HCT116 (cell line): ENCODE results near the gene CLK1. TPM values are rescaled to one million over a fixed set of nuclear protein-coding genes. Genes with fewer than 3 reads are reported as not detected.

Source experiments
- ATAC-seq: fragments of 200-7000 bp; cut with Tn5 transposase; 2 replicates; pipeline ENCODE4 v1.9.1; 2020; ENCODE audit warnings: mild to moderate bottlenecking, moderate library complexity
- BruUV-seq: library from RNA; stranded (reverse); fragments of 400-500 nt; replicated peaks from 2 replicates; lab custom pipeline; 2021; lab: Mats Ljungman, UMichigan
- CTCF ChIA-PET: fragments of 300-600 bp; sonication (Branson Sonifier 250); formaldehyde crosslinking; loops from one replicate; lab custom pipeline; 2021; ENCODE audit warnings: antibody characterized with exemption; lab: Charles Lee
- POLR2A ChIA-PET: fragments of 300-600, 350-600 bp; sonication (Branson Sonifier 250); formaldehyde crosslinking; loops from one replicate; lab custom pipeline; 2021; ENCODE audit warnings: antibody characterized with exemption; lab: Charles Lee
- RAD21 ChIA-PET, 2 experiments: fragments of 300-600 bp; sonication (Branson Sonifier 250); formaldehyde crosslinking; loops; one replicate each; lab custom pipeline; 2023; ENCODE audit warnings: low total read pairs in 2 of 2; ENCODE audit not compliant: uncharacterized antibody in 2 of 2, unreplicated experiment in 2 of 2, low non-redundant PET in 1 of 2; lab: Charles Lee
- DNase-seq: peaks from one replicate; pipeline ENCODE4 v3.0.0-alpha.2; 2010; ENCODE audit warnings: low read depth, low spot score
- H2AFZ ChIP-seq: fragments of 200-600 bp; shearing (Covaris generic), sonication (generic); 2 replicates; pipeline ENCODE4 v1.6.1; 2017; ENCODE audit warnings: low read depth, mixed run types, mixed read lengths, antibody characterized with exemption, low read length; ENCODE audit not compliant: poor library complexity, severe bottlenecking
- H3K27ac ChIP-seq: 2 replicates; pipeline ENCODE4 v1.5.1; 2012; ENCODE audit warnings: low read depth, low read length
- H3K27me3 ChIP-seq: fragments of 200-600 bp; sonication (generic); 2 replicates; pipeline ENCODE4 v1.6.1; 2016; ENCODE audit warnings: mixed run types, low read length, mixed read lengths; ENCODE audit not compliant: insufficient read depth
- H3K36me3 ChIP-seq, 2 experiments: fragments of 200-500 bp in 1 of 2; fragments of 200-600 bp in 1 of 2; sonication (Bioruptor generic) in 1 of 2; sonication (generic) in 1 of 2; 2 replicates each; pipeline versions ENCODE4 v1.5.1 to v1.6.1; 2014 to 2016; ENCODE audit warnings: low read length in 2 of 2, inconsistent platforms in 1 of 2, mixed read lengths in 1 of 2, mixed run types in 1 of 2; ENCODE audit not compliant: insufficient read depth in 2 of 2, control insufficient read depth in 1 of 2
- H3K4me1 ChIP-seq, 2 experiments: fragments of 200-600 bp in 1 of 2; sonication (generic) in 1 of 2; 2 replicates each; pipeline versions ENCODE4 v1.5.1 to v1.6.1; 2012 to 2017; ENCODE audit warnings: low read length in 2 of 2, inconsistent platforms in 1 of 2, mild to moderate bottlenecking in 1 of 2, mixed read lengths in 1 of 2, mixed run types in 1 of 2, moderate library complexity in 1 of 2; ENCODE audit not compliant: insufficient read depth in 2 of 2, control insufficient read depth in 1 of 2
- H3K4me2 ChIP-seq: fragments of 200-600 bp; sonication (generic); 2 replicates; pipeline ENCODE4 v1.6.1; 2017; ENCODE audit warnings: mixed run types, low read length, mixed read lengths
- H3K4me3 ChIP-seq, 2 experiments: fragments of 200-600 bp in 1 of 2; sonication (generic) in 1 of 2; replicated peaks in 1 of 2; 2 replicates each; pipeline ENCODE4 v1.5.1; 2011 to 2016; ENCODE audit warnings: low read length in 2 of 2, control low read depth in 1 of 2, low read depth in 1 of 2, mild to moderate bottlenecking in 1 of 2, mixed read lengths in 1 of 2, mixed run types in 1 of 2
- H3K79me2 ChIP-seq: fragments of 200-600 bp; sonication (generic); 2 replicates; pipeline ENCODE4 v1.6.1; 2017; ENCODE audit warnings: mild to moderate bottlenecking, mixed run types, low read length, moderate library complexity, mixed read lengths; ENCODE audit not compliant: insufficient read depth
- H3K9ac ChIP-seq: fragments of 200-600 bp; sonication (generic); 2 replicates; pipeline ENCODE4 v1.6.1; 2016; ENCODE audit warnings: low read length, mixed read lengths
- H3K9me2 ChIP-seq: fragments of 200-600 bp; sonication (generic), shearing (Covaris generic); 2 replicates; pipeline ENCODE4 v1.6.1; 2017; ENCODE audit warnings: mixed run types, mild to moderate bottlenecking, moderate library complexity; ENCODE audit not compliant: insufficient read depth
- H3K9me3 ChIP-seq, 2 experiments: fragments of 200-500 bp in 1 of 2; fragments of 200-600 bp in 1 of 2; sonication (Bioruptor generic) in 1 of 2; sonication (generic) in 1 of 2; 2 replicates each; pipeline ENCODE4 v1.6.1; 2014 to 2017; ENCODE audit warnings: low read length in 2 of 2, mixed read lengths in 2 of 2, inconsistent platforms in 1 of 2, low read depth in 1 of 2, mild to moderate bottlenecking in 1 of 2, mixed run types in 1 of 2, moderate library complexity in 1 of 2; ENCODE audit not compliant: control insufficient read depth in 1 of 2, insufficient read depth in 1 of 2
- H4K20me1 ChIP-seq: fragments of 200-600 bp; sonication (generic), shearing (Covaris generic); 2 replicates; pipeline ENCODE4 v1.6.1; 2017; ENCODE audit warnings: mixed run types, mild to moderate bottlenecking, moderate library complexity; ENCODE audit not compliant: insufficient read depth
- CBX3 ChIP-seq: IDR thresholded peaks from 2 replicates; pipeline ENCODE4 v1.6.1; 2012; ENCODE audit warnings: low read depth
- CEBPB ChIP-seq: IDR thresholded peaks from 2 replicates; pipeline ENCODE4 v1.6.1; 2012; ENCODE audit warnings: low read depth
- CTCF ChIP-seq, 3 experiments: fragments of 200-600 bp in 1 of 3; sonication (generic) in 1 of 3; IDR thresholded peaks in 2 of 3; conservative IDR thresholded peaks in 1 of 3; 2 replicates each; pipeline ENCODE4 v1.5.1; 2012 to 2017; ENCODE audit warnings: low read depth in 2 of 3, low read length in 2 of 3, antibody characterized with exemption in 1 of 3, borderline replicate concordance in 1 of 3, control low read depth in 1 of 3, mild to moderate bottlenecking in 1 of 3, mixed read lengths in 1 of 3, mixed run types in 1 of 3, moderate library complexity in 1 of 3; ENCODE audit not compliant: insufficient read depth in 1 of 3
- EGR1 ChIP-seq: IDR thresholded peaks from 2 replicates; pipeline ENCODE4 v1.6.1; 2012; ENCODE audit warnings: low read depth
- ELF1 ChIP-seq: IDR thresholded peaks from 2 replicates; pipeline ENCODE4 v1.6.1; 2012; ENCODE audit warnings: low read depth, borderline replicate concordance
- FOSL1 ChIP-seq: IDR thresholded peaks from 2 replicates; pipeline ENCODE4 v1.6.1; 2012; ENCODE audit warnings: low read depth
- MAX ChIP-seq: IDR thresholded peaks from 2 replicates; pipeline ENCODE4 v1.6.1; 2012
- POLR2AphosphoS5 ChIP-seq: IDR thresholded peaks from 2 replicates; pipeline ENCODE4 v1.6.1; 2011; ENCODE audit warnings: mild to moderate bottlenecking, low read depth, low read length, moderate library complexity
- RAD21 ChIP-seq: IDR thresholded peaks from 2 replicates; pipeline ENCODE4 v1.6.1; 2012; ENCODE audit warnings: low read depth, mild to moderate bottlenecking
- REST ChIP-seq: IDR thresholded peaks from 2 replicates; pipeline ENCODE4 v1.6.1; 2012; ENCODE audit warnings: low read depth
- SIN3A ChIP-seq: IDR thresholded peaks from 2 replicates; pipeline ENCODE4 v1.6.1; 2012; ENCODE audit warnings: low read depth
- ZBTB33 ChIP-seq: IDR thresholded peaks from 2 replicates; pipeline ENCODE4 v1.6.1; 2011; ENCODE audit warnings: mild to moderate bottlenecking, low read length, moderate library complexity; ENCODE audit not compliant: insufficient replicate concordance; ENCODE audit errors: extremely low read depth
- ZFX ChIP-seq: fragments of 450-650 bp; IDR thresholded peaks from 2 replicates; pipeline ENCODE4 v1.6.1; 2017
- ZNF274 ChIP-seq: fragments of 200-500 bp; sonication (Bioruptor generic); IDR thresholded peaks from 2 replicates; pipeline ENCODE4 v1.6.1; 2014; ENCODE audit warnings: mild to moderate bottlenecking, low read depth, low read length, inconsistent platforms
- intact Hi-C: fragments of 100-400 bp; cut with micrococcal nuclease; formaldehyde crosslinking; loops from 2 replicates; pipeline ENCODE4 v1.10.0; 2022
- total RNA-seq: library from RNA; stranded (reverse); gene quantifications from one replicate; pipeline ENCODE4 v1.2.1, GENCODE V29; 2021; ENCODE audit not compliant: unreplicated experiment

CLK1 gene
- total RNA-seq, 1 experiment from 2014 or later: 49.1 TPM

- H3K9ac ChIP-seq: no peak overlapping the region
- no peaks in the 10 kb centered on the region for H3K9me2 ChIP-seq
- no peak for ATAC-seq
- ChIA-PET POLR2A (no interaction called here), RAD21 (no interaction called here), CTCF (no interaction called here)
- TF ChIP-seq ELF1: no peak
- TF ChIP-seq REST: no peak
- TF ChIP-seq POLR2AphosphoS5: no peak
- no peak for TF ChIP-seq ZFX
- TF ChIP-seq CBX3: no peak
- TF ChIP-seq SIN3A: no peak
- no peak for TF ChIP-seq MAX
- no peak for TF ChIP-seq RAD21
- TF ChIP-seq CTCF (IDR thresholded peaks at IDR 0.05 in 2 of 3, conservative IDR thresholded peaks at IDR 0.05 in 1 of 3; ENCODE audit: borderline replicate concordance in 1 of 3, insufficient read depth in 1 of 3, low read depth in 2 of 3, low read length in 2 of 3): no peak
- TF ChIP-seq CEBPB: no peak
- TF ChIP-seq EGR1: no peak
- no peak for TF ChIP-seq ZNF274
- no peak for TF ChIP-seq ZBTB33
- no peak for TF ChIP-seq FOSL1
- no peaks in the 10 kb centered on the region for H4K20me1 ChIP-seq
- H2AFZ ChIP-seq: no peak overlapping the region
- no peaks in the 10 kb centered on the region for H3K4me1 ChIP-seq
- intact Hi-C loops: no loop called here
- no TSS peak for BruUV-seq
- H3K27ac ChIP-seq: no peak overlapping the region
- H3K27me3 ChIP-seq: no peaks in the 10 kb centered on the region
- no peaks in the 10 kb centered on the region for H3K79me2 ChIP-seq
- no peak overlapping the region for H3K4me3 ChIP-seq
- peaks cover 9 to 21% of the 10 kb centered on the region in 2 experiments for H3K36me3 ChIP-seq
- no peak for DNase-seq
- no peak overlapping the region for H3K4me2 ChIP-seq
- no peaks in the 10 kb centered on the region for H3K9me3 ChIP-seq
Observed at GRCh38 chr2:200873560-200873959, 9.1 kb upstream of the CLK1 start.
